HG02763 (cell line): ENCODE results near the gene PHLDB2.

Experiments
- ATAC-seq: cut with Tn5 transposase; IDR thresholded peaks from one replicate; pipeline ENCODE4 v1.9.1; 2021; ENCODE audit warnings: mild to moderate bottlenecking, moderate library complexity; ENCODE audit not compliant: unreplicated experiment

Gene PHLDB2

GRCh38 chr3:111882194-111882593, 23.1 kb downstream of the PHLDB2 start:
- no peak for ATAC-seq

DNA sequence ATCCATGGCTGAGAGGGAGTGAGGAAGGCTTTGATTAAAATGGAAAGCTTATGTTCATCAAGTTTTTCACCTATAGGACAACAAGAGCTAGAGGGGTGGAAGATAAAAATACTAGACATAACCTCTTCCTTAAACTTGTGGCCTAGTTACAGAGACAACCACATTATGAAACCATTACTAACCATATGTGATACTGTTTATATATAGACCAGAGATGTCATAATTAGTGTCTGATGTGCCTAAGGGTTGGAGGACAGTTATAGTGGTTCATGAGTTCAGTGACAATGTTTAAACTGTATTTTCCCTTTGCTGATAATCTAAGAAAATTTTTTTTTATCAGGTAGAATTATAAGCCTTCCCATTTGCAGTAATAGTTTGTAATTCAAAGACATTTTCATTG, 23.7 kb downstream of the PHLDB2 start:
- peak; percentile 74 for ATAC-seq

DNA sequence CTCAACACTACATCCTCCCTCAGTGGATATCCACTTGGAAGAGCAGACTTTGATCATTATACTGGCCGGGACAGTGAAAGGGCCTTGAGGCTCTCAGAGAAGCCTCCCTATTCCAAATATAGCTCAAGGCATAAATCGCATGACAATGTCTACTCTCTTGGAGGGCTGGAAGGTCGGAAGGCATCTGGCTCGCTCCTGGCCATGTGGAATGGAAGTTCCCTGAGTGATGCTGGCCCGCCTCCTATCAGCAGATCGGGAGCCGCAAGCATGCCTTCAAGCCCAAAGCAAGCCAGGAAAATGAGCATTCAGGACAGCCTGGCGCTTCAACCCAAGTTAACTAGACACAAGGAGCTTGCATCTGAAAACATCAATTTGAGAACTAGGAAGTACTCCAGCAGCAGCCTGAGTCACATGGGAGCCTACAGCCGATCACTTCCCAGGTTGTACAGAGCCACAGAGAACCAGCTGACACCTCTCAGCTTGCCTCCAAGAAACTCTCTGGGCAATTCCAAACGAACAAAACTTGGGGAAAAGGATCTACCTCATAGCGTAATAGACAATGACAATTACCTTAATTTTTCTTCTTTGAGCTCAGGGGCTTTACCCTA, 25.4 kb downstream of the PHLDB2 start:
- no peak for ATAC-seq

GRCh38 chr3:111885578-111885977, 26.5 kb downstream of the PHLDB2 start:
- no peak for ATAC-seq

- ATAC-seq: no peak
Observed at GRCh38 chr3:111890051-111890580, 31.1 kb downstream of the PHLDB2 start.

GRCh38 chr3:111892070-111892469, 33.0 kb downstream of the PHLDB2 start:
- no peak for ATAC-seq

DNA sequence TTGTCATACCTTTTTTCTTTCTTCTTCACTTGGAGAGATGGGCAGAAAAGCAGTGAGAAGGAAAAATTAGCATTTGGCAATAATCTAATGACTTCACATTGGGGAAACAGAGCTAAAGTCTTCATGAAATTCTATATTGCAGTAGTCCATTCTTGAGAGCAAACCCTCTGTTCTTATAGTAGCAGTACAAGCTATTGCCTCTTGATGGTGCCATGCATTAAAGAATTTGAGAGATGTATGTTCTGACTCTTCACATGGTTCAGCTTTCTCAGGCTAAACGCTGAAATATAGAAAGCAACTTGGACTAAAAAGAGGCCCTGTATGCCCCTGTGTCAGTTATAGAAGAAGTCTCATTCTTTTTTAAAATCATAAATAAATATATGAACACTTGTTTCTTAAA, 36.0 kb downstream of the PHLDB2 start:
- no peak for ATAC-seq

DNA sequence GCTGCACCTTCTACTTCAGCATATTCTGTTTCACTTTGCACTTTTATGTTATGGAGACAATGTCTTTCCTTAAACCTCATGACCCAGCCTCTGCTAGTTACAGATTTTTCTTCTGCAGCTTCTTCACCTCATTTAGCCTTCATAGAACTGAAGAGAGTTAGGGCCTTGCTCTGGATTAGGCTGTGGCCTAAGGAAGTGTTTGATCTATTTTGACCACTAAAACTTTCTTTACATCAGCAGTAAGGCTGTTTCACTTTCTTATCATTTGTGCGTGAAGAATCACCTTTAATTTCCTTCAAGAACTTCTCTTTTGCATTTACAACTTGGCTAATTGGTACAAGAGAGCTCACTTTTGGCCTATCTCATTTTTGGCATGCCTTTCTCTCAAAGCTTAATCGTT, 40.9 kb downstream of the PHLDB2 start:
- ATAC-seq: no peak

DNA sequence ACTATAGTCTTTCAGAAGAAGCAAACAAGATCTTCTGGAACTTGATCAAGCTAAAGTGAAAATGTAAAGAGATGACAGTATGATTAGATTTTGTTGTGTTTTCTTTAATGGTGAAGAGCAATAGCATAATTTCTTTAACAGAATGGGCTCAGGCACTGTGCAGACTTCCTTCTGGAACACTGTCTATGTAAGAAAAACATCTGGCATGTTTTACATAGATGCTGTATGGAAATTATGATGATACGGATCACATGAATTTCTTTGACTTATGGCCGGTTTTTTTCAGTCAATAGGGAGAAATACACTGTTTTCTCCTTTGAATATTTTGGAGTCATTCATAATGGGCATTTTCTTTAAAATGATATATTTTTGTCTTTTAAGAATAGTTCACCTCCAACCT, 42.6 kb downstream of the PHLDB2 start:
- ATAC-seq: no peak

DNA sequence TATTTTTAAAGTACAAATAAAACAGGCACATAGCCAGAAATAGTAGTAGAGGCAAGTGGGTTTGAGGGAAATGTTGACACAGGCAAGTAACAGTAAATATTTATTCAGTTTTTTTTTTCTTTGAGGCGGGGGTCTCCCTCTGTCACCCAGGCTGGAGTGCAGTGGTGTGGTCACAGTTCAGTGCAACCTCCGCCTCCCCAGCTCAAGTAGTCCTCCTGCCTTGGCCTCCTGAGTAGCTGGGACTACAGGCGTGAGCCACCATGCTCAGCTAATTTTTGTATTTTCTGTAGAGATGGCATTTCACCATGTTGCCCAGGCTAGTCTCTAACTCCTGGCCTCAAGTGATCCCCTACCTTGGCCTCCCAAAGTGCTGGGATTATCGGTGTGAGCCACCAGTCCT, 43.5 kb downstream of the PHLDB2 start:
- ATAC-seq: no peak

DNA sequence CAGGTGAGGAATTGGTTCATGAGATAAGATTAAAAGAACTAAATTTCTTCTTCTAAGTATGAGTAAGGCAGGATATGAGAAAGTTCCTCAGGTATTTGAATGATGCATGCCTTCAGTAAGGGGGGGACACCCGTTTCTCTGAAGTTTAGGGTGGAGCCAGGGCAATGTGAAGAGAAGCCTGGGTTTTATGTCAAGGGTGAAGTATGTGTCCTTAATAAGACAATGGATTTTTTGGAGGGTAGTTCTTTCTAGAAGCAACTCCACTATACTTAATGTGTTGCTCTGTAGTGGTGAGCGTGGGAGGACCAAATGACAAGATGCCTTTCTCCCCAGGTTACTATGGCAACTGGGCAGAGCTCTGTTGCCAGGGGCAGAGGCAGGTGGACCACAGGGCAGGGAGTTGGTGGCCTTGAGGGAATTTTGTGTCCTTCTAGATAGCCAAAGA, 44.0 kb downstream of the PHLDB2 start:
- no peak for ATAC-seq

DNA sequence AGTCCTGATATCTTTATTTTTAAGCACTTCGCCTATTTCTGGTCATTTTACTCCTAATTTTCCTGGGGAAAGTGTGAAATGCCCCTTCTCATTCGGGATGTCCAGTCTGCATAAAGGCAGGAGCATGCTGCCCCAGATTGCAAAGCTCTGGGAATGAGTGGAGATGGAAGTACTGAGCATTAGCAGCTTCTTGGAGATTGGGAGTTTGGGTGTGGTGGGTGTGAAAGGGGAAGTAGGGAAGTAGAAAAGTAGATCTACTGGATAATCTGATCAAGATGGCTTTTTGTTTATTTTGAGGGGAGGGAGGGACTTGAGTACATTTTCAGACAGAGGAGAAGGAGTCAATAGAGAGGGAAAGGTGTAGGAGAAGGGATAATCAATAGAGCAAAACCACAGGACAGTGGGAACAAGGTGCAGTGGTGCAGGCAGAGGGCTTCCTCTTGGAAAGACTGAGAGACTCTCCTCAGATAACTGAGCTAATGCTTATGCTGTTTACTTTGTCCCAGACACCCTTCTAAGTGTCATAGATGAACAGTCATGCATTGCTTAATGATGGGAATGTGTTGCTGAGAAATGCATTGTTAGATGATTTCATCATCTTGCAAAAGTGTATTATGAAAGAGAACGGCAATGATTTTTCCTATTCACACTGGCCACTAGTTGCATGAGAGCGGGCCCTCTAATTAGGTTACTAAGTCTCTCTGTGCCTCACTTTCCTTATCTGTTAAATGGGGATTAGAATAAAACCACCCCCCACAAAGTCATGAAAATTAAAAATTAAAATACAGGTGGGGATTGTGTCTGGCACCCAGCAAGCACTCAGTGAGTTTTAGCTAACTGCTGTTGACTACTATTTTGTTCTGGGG, 45.5 kb downstream of the PHLDB2 start:
- ATAC-seq: no peak

DNA sequence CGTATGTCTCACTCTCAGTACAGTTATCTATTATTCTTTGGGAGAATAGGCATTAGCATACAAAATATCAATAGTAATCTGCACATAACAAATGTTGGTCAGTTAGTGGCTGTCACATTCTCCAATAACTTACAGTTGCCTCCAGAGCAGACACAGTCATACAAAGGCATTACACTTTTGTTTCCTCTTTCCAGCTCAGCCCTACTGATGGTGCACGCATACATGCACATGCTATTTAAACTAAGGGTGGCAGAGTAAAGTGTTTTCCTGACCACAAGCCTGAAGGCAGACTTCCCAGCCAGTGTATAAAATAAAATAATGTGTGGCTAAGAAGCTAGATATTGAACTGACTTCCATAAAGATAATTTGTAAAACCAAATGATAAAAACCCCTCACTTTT, 47.6 kb downstream of the PHLDB2 start:
- no peak for ATAC-seq

DNA sequence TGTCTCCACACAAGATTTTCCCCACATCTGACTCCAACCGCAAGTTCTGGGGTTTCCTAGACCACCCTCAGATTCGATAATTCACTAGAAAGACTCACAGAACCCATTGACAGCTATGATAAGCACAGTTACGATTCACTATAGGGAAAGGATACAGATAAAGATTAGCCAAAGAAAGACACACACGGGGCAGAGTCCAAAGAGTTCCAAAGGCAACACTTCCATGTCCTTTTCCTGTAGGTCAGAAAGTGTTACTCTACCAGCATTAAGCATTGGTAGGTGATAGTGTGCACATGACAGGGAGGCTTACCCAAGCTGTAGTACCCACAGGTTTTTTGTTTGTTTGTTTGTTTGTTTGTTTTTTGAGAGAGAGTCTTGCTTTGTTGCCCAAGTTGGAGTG, 48.1 kb downstream of the PHLDB2 start:
- ATAC-seq: no peak

- no peak for ATAC-seq
Observed at GRCh38 chr3:111910806-111911205, 51.7 kb downstream of the PHLDB2 start.

GRCh38 chr3:111911446-111911845, 52.4 kb downstream of the PHLDB2 start:
- no peak for ATAC-seq

GRCh38 chr3:111913163-111913763, 54.2 kb downstream of the PHLDB2 start:
- ATAC-seq: no peak

DNA sequence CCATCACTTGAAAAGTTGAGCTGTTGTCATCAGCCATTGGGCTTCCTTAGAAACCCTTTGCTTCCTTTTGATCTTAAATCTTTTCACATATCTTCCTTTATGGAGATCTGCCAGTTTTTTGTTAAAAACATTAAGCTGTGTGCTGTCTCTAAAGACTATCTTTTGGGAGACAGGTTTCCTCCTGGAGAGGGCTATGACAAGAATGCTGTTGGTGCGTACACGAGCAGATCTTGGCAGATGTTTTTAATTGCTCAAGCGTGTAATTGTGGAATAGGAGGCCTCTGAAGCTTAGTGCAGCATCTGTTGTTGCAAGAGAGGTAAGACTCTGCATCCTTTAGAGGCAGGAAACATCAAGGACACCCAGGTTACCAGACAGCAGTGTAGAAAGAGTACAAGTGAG, 56.8 kb downstream of the PHLDB2 start:
- no peak for ATAC-seq

- ATAC-seq: no peak
Observed at GRCh38 chr3:111917300-111917699, 58.2 kb downstream of the PHLDB2 start.

DNA sequence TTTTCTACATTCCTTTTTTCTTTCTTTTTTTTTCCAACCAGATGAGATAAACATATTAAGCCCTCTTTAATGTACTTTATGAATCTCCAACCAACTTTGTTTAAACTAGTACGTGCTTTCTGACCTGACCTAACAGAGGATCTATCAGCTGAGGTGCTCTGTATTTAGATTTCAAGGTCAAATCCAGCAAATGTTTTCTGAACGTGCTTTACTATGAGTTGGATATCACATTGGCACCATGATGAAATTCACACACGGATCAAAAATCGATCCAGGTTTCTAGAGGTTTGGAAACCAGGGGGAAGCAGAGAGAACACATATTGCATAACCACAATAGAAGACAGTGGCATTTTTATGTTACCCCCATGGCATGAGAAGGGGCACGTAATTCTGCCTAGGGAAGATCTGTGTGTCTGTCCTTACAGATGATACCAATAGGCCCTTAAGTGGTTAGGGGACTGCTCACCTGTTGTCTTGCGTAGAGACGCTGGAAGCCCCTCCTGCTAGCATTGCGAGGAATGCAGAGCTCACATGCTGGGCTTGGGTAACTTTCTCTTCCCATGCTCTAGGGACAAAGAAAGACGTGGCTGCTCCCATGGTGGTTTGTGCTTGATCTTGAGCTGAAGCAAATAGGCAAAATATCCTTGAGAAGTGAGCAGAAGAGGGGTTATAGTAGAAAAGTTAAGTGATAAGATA, 60.5 kb downstream of the PHLDB2 start:
- no peak for ATAC-seq

GRCh38 chr3:111921181-111921580, 62.1 kb downstream of the PHLDB2 start:
- no peak for ATAC-seq
